Stimulated activated CD4-positive, alpha-beta T cell treated with anti-CD3 and anti-CD28 coated beads, Interleukin-2, amount 100 ng/mL, for 4 hours (primary cell): ENCODE measurements around the gene PCNX2.
"Not testable (repeated sequence)": the region's sequence is repeated elsewhere in the genome, so short reads cannot be mapped to it uniquely, and the experiment has no call there.

Source experiments
- DNase-seq: peaks from one replicate; pipeline ENCODE4 v3.0.0-alpha.2; 2020; ENCODE audit warnings: low read depth

The PCNX2 gene

DNA sequence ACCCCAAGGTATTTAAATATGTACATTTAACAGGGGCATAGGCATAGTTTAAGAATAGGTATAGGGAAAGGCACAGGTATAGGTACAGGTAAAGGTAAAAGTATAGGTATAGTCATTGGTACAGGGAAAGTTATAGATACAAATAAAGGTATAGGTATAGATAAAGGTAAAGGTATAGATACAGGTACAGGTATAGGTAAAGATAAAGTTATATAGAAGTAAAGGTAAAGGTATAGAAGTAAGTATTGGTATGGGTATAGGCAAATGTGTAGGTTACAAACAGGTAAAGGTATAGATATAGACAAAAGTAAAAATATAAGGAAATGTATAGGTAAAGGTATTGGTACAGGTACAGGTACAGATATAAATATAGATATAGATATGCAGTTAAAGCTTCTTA is 137.2 kb downstream of the PCNX2 start:
- DNase-seq, result no peak

DNA sequence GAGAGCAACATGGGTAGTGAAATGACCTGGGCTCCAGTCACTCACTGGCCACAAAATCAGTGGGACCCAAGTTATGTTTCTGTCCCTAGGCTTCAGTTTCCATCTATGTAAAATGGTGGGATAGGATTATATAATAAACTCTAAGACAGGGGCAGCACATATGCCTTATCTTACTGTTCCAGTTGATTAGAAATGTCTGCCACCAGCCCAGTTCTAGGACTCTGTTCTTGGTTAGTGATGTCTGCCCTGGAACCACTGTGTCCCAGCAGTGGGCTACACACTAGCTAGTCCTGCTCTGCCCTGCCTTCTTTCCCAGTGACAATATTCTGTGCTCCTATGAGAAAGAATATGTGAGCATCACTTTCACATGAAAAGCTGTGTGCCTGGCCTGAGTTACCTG is 138.3 kb downstream of the PCNX2 start:
- no peak for DNase-seq

DNA sequence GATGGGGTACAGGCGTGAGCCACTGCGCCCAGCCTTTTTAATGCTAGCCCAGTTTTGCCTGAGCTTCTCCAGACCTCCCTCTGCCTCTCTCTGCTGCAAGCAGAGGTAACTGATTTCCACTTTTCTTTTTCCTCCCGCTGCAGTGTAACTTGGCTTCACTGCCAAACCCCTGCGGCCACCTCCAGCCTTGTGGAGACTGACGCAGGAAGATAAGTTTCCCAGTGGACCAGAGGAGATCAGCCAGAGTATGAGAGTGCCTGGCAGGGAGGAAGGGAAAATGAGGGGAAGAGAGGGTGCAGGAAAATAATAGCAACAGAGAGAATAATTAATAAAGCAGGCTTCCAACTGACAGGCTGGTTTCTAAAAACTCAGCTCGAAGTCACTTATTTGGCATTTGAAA is 143.7 kb downstream of the PCNX2 start:
- DNase-seq, result no peak

DNA sequence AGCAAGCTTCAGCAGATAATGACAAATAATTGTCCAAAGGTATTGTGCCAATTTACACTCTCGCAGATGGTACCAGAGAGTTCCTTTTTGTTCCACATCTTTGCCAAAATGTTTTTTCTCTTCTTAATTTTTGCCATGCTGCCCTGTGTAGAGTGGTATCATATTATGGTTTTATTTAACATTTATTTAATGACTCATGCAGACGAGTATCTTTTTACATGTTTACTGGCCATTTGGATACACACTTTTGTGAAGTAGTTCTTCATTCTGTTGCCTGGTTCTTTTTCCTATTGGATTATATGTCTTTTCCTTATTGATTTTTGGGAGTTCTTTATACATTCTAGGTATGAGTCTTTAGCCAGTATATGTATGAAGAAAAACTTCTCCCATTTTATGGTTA is 151.1 kb downstream of the PCNX2 start:
- no peak for DNase-seq

DNA sequence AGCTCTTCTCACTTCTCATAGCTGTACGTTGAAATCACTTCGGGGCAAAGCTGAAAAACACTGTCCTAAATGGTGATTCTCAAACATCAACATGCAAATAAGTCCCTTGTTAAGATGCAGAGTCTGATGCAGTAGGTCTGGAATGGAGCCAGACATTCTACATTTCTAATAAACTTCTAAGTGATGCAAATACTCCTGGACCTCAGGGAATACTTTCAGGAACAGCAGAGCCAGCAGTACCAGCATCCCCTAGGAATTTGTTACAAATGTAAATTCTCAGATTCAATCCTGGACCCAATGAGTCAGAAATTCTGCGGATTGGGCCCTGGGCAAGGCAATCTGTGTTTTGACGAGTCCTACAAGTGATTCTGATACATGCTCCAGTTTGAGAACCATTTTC is 152.3 kb downstream of the PCNX2 start:
- DNase-seq, result no peak

DNA sequence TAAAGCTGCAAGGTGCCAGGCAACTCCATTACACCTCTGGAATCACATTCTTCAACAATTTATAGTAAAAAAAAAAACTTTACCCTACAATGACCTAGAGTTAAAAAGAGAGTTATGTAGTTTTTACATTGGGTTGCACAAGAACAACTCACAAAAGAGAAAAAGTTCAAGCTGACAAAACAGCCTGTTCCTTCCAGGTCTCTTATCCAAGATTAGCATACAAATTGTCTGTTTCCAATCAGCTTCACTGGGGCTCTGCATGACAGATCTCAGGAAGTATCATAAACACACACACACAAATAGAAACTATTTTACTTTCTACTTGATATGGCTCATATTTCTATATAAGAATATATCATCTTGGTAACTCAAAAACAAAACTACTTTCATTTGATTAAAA is 154.6 kb downstream of the PCNX2 start:
- no peak for DNase-seq

DNA sequence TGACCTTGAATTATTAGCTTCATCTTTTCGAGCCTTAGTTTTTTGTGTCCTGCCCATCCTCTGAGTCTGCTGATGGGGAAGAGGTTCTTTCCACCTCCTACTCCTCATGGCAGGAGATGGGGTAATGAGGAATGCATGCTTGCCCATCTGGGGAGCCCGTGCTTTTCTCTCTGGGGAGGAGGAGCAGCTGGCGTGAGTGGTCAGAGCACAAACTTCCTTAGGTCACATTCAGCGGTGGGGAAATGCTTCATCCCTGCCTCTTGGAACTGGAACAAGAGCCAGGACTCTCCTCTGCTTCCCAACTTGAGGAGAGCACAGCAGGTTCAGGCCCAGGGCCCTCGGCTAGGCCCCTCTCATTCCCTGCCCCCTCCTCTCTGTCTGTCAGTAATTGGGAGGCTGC is 155.0 kb downstream of the PCNX2 start:
- no peak for DNase-seq

DNA sequence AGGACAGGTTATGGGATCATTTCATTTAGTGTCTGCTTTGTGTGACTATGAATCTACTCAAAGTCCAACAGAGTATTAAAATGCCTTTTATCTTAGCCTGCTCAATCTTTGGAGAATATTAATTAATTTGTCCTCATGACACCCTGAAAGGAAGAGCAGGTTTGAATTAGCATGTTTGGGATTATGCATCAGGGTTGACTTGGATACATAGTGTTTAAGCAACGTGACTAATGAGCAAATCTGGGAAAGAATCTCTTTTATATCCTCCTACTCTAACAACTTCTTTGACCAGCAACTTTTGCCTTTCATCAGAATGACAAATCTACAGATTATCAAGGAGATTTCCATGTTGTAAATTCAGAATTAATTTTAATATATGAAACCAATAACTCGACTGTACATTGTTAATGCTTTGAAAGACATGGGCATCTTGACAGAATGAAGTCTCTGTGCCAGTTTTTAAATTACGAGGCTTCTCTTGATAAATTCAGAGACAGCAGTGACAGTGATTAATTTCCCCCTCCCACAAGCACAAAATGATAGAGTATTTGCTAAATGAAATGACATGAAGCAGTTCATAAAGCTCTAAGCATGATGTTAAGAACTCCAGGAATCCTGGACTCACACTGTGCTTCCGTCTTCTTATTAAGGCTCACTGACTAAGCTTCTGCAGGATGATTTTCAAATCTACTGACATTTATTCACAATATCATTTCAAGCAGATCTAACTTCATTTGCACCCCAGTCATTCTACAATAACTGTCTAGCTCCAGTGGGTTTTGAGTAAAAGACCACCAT is 156.5 kb downstream of the PCNX2 start:
- DNase-seq, result no peak

DNA sequence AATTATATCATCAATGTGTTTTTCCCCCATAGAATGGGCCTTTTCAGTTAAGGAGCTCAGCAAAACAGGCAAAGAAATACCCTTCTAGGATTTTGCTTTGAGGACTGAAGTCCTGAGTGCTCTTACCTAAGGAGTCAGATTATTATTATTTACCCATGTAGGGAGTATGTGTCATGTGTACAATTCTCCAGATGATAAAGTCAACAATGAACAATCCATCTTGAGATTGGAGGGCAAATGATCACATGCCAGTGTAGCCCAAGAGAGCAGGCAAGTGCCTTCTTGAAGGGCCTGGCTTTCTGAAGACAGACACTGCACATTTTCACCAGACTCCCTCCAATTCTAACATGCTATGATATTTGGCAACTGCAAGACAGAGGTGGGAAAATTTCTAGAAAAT is 159.7 kb downstream of the PCNX2 start:
- no peak for DNase-seq

DNA sequence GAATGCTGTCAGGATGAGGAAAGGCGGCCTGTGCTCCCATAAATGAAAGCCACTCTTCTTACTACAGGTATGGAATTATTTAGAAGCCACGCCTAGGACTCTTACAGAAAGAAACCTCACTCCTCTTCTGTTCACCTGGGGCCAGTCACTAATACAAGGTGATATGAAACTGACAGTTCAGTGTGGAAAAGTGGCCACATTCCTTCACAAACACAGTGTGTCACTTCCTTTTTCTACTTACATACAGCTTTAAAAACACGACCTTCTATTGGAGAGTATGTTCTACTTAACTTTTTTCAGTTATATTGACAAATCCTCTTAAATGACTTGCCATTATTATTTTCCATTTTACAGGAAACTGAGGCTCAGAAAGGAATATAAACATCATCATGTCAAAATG is 163.1 kb downstream of the PCNX2 start:
- no peak for DNase-seq

DNA sequence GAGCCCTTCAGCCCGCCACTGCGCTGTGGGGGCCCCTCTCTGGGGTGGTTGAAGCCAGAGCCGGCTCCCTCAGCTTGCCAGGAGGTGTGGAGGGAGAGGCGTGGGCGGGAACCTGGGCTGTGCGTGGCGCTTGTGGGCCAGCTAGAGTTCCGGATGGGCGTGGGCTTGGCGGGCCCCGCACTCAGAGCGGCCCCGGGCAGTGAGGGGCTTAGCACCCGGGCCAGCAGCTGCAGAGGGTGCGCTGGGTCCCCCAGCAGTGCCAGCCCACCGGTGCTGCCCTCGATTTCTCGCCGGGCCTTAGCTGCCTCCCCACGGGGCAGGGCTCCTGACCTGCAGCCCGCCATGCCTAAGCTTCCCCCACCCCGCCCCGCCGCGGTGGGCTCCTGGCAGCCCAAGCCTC is 166.5 kb downstream of the PCNX2 start:
- DNase-seq, result not testable (repeated sequence)

DNA sequence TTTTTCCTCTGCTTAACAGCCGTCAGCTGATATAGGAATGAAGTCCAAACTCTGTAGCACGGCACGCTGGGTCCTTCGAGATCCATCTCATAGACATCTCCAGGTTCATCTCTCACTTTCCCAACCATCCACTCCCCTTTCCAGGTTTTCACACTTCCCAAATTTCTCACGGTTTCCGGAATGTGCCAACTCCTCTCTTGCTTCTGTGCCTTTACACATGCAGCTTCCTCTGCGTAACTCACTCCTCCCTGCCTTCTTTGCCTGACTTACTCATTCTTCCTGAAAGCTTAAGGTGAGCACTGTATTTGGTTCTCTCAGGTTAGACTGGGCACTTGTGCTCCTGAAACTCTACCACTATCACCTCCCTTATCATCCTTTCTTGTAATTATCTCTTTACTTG is 168.4 kb downstream of the PCNX2 start:
- no peak for DNase-seq

DNA sequence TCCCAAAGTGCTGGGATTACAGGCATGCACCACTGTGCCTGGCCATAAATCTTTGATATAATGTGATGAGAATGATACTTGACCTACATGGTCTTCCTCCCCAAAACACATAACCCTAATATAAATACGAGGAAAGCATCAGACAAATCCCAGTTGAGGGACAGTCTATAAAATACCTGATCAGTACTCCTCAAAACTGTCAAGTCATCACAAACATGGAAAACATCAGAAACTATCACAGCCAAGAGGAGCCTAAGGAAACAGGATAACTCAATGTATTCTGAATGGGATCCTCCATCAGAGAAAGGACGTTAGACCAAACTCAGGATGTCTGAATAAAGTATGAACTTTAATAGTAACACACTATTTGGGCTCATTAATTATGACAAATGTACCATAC is 172.7 kb downstream of the PCNX2 start:
- no peak for DNase-seq

DNA sequence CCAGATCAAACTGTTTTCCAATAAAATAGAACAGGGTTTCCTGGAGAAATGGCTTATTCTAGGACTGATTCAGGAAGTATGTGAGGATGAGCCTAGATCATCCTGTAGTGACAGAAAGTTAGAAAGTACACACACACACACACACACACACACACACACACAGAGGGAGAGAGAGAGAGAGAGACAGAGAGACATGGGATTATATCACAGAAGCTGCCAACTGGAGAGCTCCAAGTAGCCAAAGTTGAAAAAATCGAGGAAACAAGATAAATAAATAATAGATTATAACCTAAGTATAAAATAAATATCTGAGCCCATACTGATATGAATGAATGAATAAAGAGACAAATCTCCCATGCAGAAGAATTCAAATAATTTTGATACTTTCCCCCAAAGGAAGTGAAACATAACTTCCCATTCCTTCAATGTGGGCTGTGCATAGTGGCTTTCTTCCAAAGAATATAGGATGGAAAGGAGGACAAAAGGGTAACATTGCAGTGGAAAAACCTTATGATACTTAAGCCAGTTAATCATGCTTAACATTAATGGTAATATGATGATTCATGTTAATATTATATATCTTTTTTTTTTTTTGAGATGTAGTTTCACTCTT is 173.5 kb downstream of the PCNX2 start:
- DNase-seq, result no peak

DNA sequence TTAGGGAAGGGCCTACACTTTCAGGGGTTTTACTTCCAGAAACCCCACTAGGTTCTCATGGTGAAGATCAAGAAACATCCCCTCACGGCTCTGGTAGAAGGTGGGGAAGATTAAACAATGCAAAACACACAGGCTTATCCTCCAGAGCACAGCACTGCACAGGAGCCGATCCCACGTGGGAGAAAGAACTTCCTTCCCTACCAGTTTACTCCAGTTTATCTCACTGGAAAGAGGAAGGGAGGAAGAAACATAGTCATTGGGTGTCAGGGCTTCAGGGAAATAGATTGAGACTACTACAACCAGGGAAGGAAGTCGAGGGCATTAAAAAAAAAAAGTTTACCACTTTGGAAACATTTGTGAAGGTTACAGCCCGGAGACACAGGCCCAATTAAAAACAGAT is 180.7 kb downstream of the PCNX2 start:
- DNase-seq, result no peak

DNA sequence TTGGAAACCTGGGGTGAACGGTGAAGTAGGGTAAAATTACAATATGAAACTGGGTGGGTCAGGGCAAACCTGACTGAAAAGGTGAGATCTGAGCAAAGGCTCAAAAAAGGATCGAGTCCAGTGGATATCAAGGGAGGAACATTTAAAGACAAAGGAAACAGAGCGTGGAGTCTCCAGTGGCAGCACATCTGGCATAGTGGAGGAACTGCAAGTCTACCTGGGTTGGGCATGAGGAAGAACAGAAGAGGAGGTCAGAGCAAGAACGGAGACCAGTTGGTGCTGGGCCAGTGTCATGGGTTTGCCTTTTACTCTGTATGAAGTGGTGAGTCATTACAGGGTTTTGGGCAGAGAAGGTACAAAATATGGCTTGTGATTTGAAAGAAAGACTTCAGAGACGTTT is 181.4 kb downstream of the PCNX2 start:
- DNase-seq, result no peak

DNA sequence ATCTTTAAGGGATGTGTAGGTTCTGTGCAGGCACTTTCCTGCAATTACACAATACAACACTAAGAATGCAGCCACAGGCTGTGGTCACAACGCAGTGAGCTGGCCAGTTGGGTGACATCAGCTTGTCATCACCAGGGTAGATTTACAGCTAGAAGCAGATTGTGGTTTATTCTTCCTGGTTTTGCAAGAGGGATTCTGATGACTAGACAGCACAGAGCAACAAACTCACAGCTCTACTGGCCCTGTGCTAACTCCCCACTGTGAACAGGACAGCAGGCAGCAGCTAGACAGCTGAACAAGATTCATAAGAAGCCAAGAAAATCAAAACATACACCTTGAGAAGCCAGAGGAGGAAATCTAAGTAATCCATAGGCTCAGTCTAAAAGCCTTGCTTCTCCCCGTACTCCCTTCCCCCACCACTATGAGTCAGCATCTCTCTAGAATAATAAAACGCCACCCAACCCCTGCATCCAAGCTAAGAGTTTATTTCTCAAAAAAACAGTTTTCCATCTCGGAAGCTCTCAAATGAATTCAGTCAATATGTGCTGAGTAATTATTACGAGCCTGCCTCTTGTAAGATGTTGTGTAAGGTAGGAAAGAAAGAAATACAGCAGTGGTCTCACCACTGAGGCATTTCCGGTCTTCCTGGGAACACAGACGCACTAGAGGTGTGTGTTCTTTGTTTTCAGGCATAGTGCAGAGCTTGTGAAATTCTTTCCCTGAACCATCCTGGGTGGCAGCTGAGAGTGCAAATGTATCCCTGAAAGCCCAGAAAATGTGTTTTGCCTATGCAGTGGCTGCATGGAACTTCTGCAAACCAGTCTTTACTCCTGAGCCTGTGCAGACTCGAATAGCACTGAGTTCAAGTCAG is 182.3 kb downstream of the PCNX2 start:
- DNase-seq, result no peak

DNA sequence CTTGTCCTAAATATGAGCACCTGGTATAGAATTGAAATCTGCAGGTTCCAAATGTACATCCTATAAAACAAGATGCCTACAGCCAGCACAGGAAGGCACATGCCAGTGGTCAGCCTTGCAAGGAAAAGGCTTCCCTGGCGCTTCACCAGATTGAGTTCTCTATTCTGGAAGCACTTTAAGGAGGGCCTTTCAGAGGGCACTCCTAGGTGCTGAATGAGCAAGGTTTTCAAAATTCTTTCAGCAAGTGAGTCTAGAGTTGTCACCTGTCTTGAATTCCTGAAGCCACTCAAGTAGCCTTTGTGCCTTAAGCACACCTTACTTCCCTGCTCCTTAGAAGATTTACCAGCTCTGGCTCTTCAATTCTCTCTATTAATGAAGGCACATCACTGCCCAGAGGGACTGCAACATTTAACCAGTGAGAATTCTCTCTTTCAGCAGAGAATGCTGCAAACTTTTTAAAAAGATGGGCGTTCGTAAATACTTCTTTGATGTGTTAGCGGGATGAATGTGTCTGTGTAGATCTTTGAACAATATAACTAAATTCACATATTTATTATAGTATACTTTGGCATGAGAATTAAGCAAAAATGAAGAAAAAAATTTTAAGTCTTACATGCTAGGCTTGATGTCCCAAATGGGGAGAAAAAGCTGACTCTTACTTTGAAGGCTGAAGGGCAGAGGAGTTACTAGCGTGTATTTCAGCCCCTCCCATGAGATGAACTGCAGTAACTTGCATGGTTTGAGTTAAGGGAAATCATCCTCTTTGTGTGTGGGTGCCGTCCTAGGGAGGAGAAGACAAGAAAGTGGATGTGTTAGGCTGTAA is 183.1 kb downstream of the PCNX2 start:
- no peak for DNase-seq

DNA sequence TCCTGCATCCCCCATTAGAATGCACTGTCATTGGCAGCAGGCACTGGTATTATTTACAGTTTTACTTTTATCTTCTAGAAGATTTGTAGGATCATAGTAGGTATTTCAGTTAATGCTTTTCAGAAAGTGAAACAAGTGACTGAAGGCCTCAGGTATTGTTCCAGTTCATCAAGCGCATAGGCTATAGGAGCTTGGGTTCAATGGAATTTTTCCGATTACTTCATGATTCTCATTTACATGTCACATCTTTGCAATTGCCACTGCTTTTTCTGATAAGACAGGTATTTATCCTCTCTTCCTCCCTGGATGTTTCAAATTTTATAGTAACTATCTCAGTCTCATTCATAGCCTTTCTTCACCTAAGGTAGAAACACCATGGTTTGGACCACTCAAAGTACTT is 183.8 kb downstream of the PCNX2 start:
- DNase-seq, result no peak

DNA sequence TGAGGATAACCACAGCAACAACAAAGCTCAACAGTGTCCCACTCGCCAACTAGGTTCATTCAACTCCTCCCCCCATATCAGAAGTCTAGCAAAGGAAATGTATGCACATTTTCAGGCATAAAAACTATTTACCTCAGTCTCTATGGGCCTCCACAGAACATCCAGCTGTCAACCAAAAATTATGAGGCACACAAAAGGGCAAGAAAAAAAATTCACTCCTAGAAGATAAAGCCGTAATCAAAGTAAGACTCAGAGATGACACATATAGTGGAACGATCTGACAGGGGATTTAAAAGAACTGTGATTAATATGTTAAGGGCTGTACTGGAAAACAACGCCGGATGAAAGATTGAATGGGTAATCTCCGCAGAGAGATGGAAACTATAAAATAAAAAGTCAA is 186.4 kb downstream of the PCNX2 start:
- DNase-seq, result no peak

DNA sequence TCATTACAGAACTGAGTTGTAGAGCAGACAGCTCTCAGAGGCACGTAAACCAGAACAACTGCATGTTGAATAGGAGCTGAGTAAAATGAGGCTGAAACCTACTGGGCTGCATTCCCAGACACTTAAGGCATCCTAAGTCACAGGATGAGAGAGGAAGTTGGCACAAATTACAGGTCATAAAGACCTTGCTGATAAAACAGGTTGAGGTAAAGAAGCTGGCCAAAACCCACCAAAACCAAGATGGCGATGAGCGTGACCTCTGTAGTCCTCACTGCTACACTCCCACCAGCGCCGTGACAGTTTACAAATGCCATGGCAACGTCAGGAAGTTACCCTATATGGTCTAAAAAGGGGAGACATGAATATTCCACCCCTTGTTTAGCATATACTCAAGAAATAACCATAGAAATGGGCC is 187.8 kb downstream of the PCNX2 start:
- not testable (repeated sequence) for DNase-seq

DNA sequence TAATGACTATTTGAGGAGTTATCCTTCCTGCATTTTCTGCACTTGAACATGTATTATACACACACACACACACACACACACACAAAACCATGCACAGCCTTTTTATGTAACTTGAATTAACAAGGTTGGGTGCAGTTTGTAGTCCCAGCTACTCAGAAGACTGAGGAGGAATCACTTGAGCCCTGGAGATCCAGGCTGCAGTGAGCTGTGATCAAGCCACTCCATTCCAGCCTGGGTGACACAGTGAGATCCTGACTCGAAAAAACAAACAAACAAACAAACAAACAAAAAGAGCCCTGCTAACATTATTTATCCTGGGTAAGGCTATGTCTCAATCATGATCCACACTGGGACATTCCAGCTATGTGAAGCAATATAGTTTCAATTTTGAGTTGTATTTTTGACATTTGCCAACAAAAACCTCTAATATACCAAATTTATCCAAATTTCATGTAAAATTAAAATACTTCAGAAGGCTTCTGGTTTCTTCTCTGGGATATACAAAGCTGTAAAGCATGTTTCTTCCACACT is 188.3 kb downstream of the PCNX2 start:
- DNase-seq, result no peak
